Brain pericyte (primary cell): ENCODE measurements around the gene SGCE.
"Not testable (repeated sequence)": the region's sequence is repeated elsewhere in the genome, so short reads cannot be mapped to it uniquely, and the experiment has no call there.

Experiments
- DNase-seq: peaks from one replicate; pipeline ENCODE4 v3.0.0-alpha.2; 2012; ENCODE audit warnings: low read depth, low spot score

SGCE gene

GRCh38 chr7:94655848-94656657 lies at the start of gene SGCE:
SGCE (minus strand) TSS chr7:94656133; CDS start chr7:94656098, 35 bp downstream.
- peak; percentile 39 for DNase-seq

GRCh38 chr7:94705155-94706021 lies 49.5 kb upstream of the SGCE start:
- not testable (repeated sequence) for DNase-seq

GRCh38 chr7:94701555-94701973 lies 45.6 kb upstream of the SGCE start:
- no peak for DNase-seq

- DNase-seq: no peak
Observed at GRCh38 chr7:94700926-94701554, 45.1 kb upstream of the SGCE start.

GRCh38 chr7:94698275-94698674 lies 42.3 kb upstream of the SGCE start:
- DNase-seq: peak; percentile 59

GRCh38 chr7:94697035-94697974 lies 41.4 kb upstream of the SGCE start:
- DNase-seq: peak; percentile 80

- DNase-seq: no peak
Observed at GRCh38 chr7:94687810-94688209, 31.9 kb upstream of the SGCE start.

- DNase-seq: no peak
Observed at GRCh38 chr7:94687076-94687475, 31.1 kb upstream of the SGCE start.

GRCh38 chr7:94683066-94683465 lies 27.1 kb upstream of the SGCE start:
- no peak for DNase-seq

GRCh38 chr7:94679358-94679757 lies 23.4 kb upstream of the SGCE start:
- no peak for DNase-seq

- DNase-seq: no peak
Observed at GRCh38 chr7:94676431-94676830, 20.5 kb upstream of the SGCE start.

GRCh38 chr7:94675356-94675755 lies 19.4 kb upstream of the SGCE start:
- no peak for DNase-seq

GRCh38 chr7:94671444-94672235 lies 15.7 kb upstream of the SGCE start:
- no peak for DNase-seq

- DNase-seq: no peak
Observed at GRCh38 chr7:94669773-94670495, 14.0 kb upstream of the SGCE start.

- no peak for DNase-seq
Observed at GRCh38 chr7:94666879-94667587, 11.1 kb upstream of the SGCE start.

GRCh38 chr7:94665426-94665825 lies 9.5 kb upstream of the SGCE start:
- DNase-seq: no peak

- DNase-seq: no peak
Observed at GRCh38 chr7:94664023-94664422, 8.1 kb upstream of the SGCE start.

- DNase-seq: no peak
Observed at GRCh38 chr7:94662548-94662947, 6.6 kb upstream of the SGCE start.

- DNase-seq: no peak
Observed at GRCh38 chr7:94660006-94660405, 4.1 kb upstream of the SGCE start.
